ACC112 (cell line): ENCODE measurements around the gene PDIA5.
A peak's percentile ranks its signal among the peaks of the same experiment; 100 is the strongest.

Source experiments
- H2AFZ ChIP-seq: fragments of 200-600 bp; sonication (generic); one replicate; pipeline ENCODE4 v1.6.0; 2017; ENCODE audit warnings: antibody characterized with exemption, low read length; ENCODE audit not compliant: unreplicated experiment
- H3K27ac ChIP-seq: fragments of 200-600 bp; sonication (generic); 2 replicates; pipeline ENCODE4 v1.5.1; 2014; ENCODE audit warnings: low read depth, mild to moderate bottlenecking, antibody characterized with exemption, low read length, moderate library complexity
- H3K27me3 ChIP-seq: fragments of 200-600 bp; sonication (generic); 2 replicates; pipeline ENCODE4 v1.6.1; 2014; ENCODE audit warnings: mild to moderate bottlenecking, antibody characterized with exemption, low read length, moderate library complexity, mixed read lengths; ENCODE audit not compliant: insufficient read depth
- H3K36me3 ChIP-seq: fragments of 200-600 bp; sonication (generic); 2 replicates; pipeline ENCODE4 v1.6.1; 2016; ENCODE audit warnings: mild to moderate bottlenecking, antibody characterized with exemption, low read length, moderate library complexity, mixed read lengths; ENCODE audit not compliant: insufficient read depth
- H3K4me1 ChIP-seq: fragments of 200-600 bp; sonication (generic); one replicate; pipeline ENCODE4 v1.6.1; 2016; ENCODE audit warnings: low read length, mixed read lengths; ENCODE audit not compliant: insufficient read depth, unreplicated experiment, control insufficient read depth
- H3K4me3 ChIP-seq: fragments of 200-600 bp; sonication (generic); 2 replicates; pipeline ENCODE4 v1.5.1; 2014; ENCODE audit warnings: mild to moderate bottlenecking, low read depth, low read length
- H3K79me2 ChIP-seq: fragments of 200-600 bp; sonication (generic); one replicate; pipeline ENCODE4 v1.6.0; 2016; ENCODE audit warnings: low read length; ENCODE audit not compliant: control insufficient read depth, unreplicated experiment, insufficient read depth

The PDIA5 gene

GRCh38 chr3:123058505-123058904 lies 8.3 kb upstream of the PDIA5 start:
- Histone ChIP-seq H3K36me3 (no peaks in the 10 kb centered on the region), H3K4me3 (no peak overlapping the region), H3K27me3 (no peaks in the 10 kb centered on the region)

GRCh38 chr3:123060054-123060453 lies 6.8 kb upstream of the PDIA5 start:
- Histone ChIP-seq H3K36me3 (no peaks in the 10 kb centered on the region), H2AFZ (no peak overlapping the region), H3K4me3 (no peak overlapping the region), H3K4me1 (peaks cover 13% of the 10 kb centered on the region), H3K27ac (no peak overlapping the region), H3K79me2 (no peaks in the 10 kb centered on the region), H3K27me3 (no peaks in the 10 kb centered on the region)

More at GRCh38 chr3:123058505-123058904, 8.3 kb upstream of the PDIA5 start:
- H3K27ac ChIP-seq = no peak overlapping the region
- H2AFZ ChIP-seq = no peak overlapping the region
- H3K4me1 ChIP-seq = peaks cover 8% of the 10 kb centered on the region
- H3K79me2 ChIP-seq = no peaks in the 10 kb centered on the region

- Histone ChIP-seq H2AFZ (no peak overlapping the region), H3K4me1 (peaks cover 23% of the 10 kb centered on the region), H3K27ac (no peak overlapping the region), H3K79me2 (no peaks in the 10 kb centered on the region), H3K36me3 (no peaks in the 10 kb centered on the region), H3K4me3 (no peak overlapping the region), H3K27me3 (no peaks in the 10 kb centered on the region)
Measured at GRCh38 chr3:123061856-123062255, 5.0 kb upstream of the PDIA5 start.

- no peak overlapping the region for H3K27ac ChIP-seq
- H2AFZ ChIP-seq = no peak overlapping the region
- no peaks in the 10 kb centered on the region for H3K36me3 ChIP-seq
- H3K27me3 ChIP-seq = no peaks in the 10 kb centered on the region
- H3K4me1 ChIP-seq = peaks cover 17% of the 10 kb centered on the region
- no peak overlapping the region for H3K4me3 ChIP-seq
- H3K79me2 ChIP-seq = peaks cover 11% of the 10 kb centered on the region
Measured at GRCh38 chr3:123063034-123063433, 3.8 kb upstream of the PDIA5 start.

GRCh38 chr3:123064506-123064905 lies 2.3 kb upstream of the PDIA5 start:
- Histone ChIP-seq H3K79me2 (peaks cover 26% of the 10 kb centered on the region), H3K4me1 (peaks cover 25% of the 10 kb centered on the region), H3K36me3 (no peaks in the 10 kb centered on the region), H3K4me3 (no peak overlapping the region), H3K27me3 (no peaks in the 10 kb centered on the region), H2AFZ (no peak overlapping the region), H3K27ac (no peak overlapping the region)

- no peaks in the 10 kb centered on the region for H3K27me3 ChIP-seq
- no peaks in the 10 kb centered on the region for H3K36me3 ChIP-seq
- H3K4me1 ChIP-seq = peaks cover 25% of the 10 kb centered on the region
- peaks cover 30% of the 10 kb centered on the region for H3K79me2 ChIP-seq
- H2AFZ ChIP-seq = no peak overlapping the region
- no peak overlapping the region for H3K27ac ChIP-seq
- H3K4me3 ChIP-seq = no peak overlapping the region
Measured at GRCh38 chr3:123064914-123065313, 1.9 kb upstream of the PDIA5 start.

- Histone ChIP-seq H3K4me3 (peak overlapping the region; percentile 95), H3K27me3 (no peaks in the 10 kb centered on the region), H3K27ac (no peak overlapping the region), H3K79me2 (peaks cover 44% of the 10 kb centered on the region), H3K36me3 (no peaks in the 10 kb centered on the region), H2AFZ (peak overlapping the region; percentile 99), H3K4me1 (peaks cover 26% of the 10 kb centered on the region)
Measured at GRCh38 chr3:123066599-123066895, 278 bp upstream of the PDIA5 start.

- H3K4me1 ChIP-seq = peaks cover 33% of the 10 kb centered on the region
- no peak overlapping the region; the same call in 1 of the 2 replicates for H3K27ac ChIP-seq
- H3K79me2 ChIP-seq = peaks cover 58% of the 10 kb centered on the region
- H3K27me3 ChIP-seq = no peaks in the 10 kb centered on the region
- H2AFZ ChIP-seq = peak overlapping the region; percentile 80
- H3K36me3 ChIP-seq = no peaks in the 10 kb centered on the region
- peak overlapping the region; percentile 95 for H3K4me3 ChIP-seq
Measured at GRCh38 chr3:123067689-123068600, 1.1 kb downstream of the PDIA5 start.

- Histone ChIP-seq H3K27ac (no peak overlapping the region), H3K27me3 (no peaks in the 10 kb centered on the region), H2AFZ (no peak overlapping the region), H3K4me3 (peak overlapping the region; percentile 95), H3K4me1 (peaks cover 33% of the 10 kb centered on the region), H3K79me2 (peaks cover 66% of the 10 kb centered on the region), H3K36me3 (no peaks in the 10 kb centered on the region)
Measured at GRCh38 chr3:123068601-123069381, 2.0 kb downstream of the PDIA5 start.

- no peak overlapping the region for H3K27ac ChIP-seq
- H3K27me3 ChIP-seq = no peaks in the 10 kb centered on the region
- H3K36me3 ChIP-seq = no peaks in the 10 kb centered on the region
- no peak overlapping the region for H2AFZ ChIP-seq
- H3K4me1 ChIP-seq = peaks cover 31% of the 10 kb centered on the region
- no peak overlapping the region for H3K4me3 ChIP-seq
- peaks cover 80% of the 10 kb centered on the region for H3K79me2 ChIP-seq
Measured at GRCh38 chr3:123070510-123070909, 3.7 kb downstream of the PDIA5 start.
